Subcutaneous abdominal adipose tissue (tissue), 5 donors: ENCODE measurements around the gene GMIP.

Source experiments
- H3K27ac ChIP-seq: one replicate; pipeline ENCODE4 v1.7.0; 2013; ENCODE audit warnings: low read depth, mild to moderate bottlenecking, inconsistent platforms, low read length, moderate library complexity
- H3K27me3 ChIP-seq, 5 donors: one replicate each; pipeline ENCODE4 v1.7.0; 2013; ENCODE audit warnings: low read length in 5 of 5, inconsistent platforms in 1 of 5; ENCODE audit not compliant: control insufficient read depth in 5 of 5, insufficient read depth in 4 of 5
- H3K36me3 ChIP-seq, 5 donors: one replicate each; pipeline ENCODE4 v1.7.0; 2013; ENCODE audit warnings: low read length in 5 of 5; ENCODE audit not compliant: control insufficient read depth in 5 of 5, insufficient read depth in 5 of 5
- H3K4me1 ChIP-seq, 5 donors: one replicate each; pipeline ENCODE4 v1.7.0; 2013; ENCODE audit warnings: low read length in 5 of 5, mild to moderate bottlenecking in 3 of 5, moderate library complexity in 1 of 5; ENCODE audit not compliant: control insufficient read depth in 5 of 5, insufficient read depth in 5 of 5
- H3K4me3 ChIP-seq, 5 donors: one replicate each; pipeline ENCODE4 v1.7.0; 2013; ENCODE audit warnings: low read length in 5 of 5, low read depth in 1 of 5
- H3K9ac ChIP-seq, 5 donors: one replicate each; pipeline ENCODE4 v1.7.0; 2013; ENCODE audit warnings: low read length in 5 of 5, mild to moderate bottlenecking in 4 of 5, moderate library complexity in 3 of 5
- H3K9me3 ChIP-seq, 5 donors: one replicate each; pipeline ENCODE4 v1.7.0; 2013; ENCODE audit warnings: low read length in 5 of 5; ENCODE audit not compliant: control insufficient read depth in 5 of 5
- donor health status: healthy.
- donor health status: healthy.
- donor health status: healthy.
- donor health status: healthy.
- donor health status: healthy.

Gene GMIP

DNA sequence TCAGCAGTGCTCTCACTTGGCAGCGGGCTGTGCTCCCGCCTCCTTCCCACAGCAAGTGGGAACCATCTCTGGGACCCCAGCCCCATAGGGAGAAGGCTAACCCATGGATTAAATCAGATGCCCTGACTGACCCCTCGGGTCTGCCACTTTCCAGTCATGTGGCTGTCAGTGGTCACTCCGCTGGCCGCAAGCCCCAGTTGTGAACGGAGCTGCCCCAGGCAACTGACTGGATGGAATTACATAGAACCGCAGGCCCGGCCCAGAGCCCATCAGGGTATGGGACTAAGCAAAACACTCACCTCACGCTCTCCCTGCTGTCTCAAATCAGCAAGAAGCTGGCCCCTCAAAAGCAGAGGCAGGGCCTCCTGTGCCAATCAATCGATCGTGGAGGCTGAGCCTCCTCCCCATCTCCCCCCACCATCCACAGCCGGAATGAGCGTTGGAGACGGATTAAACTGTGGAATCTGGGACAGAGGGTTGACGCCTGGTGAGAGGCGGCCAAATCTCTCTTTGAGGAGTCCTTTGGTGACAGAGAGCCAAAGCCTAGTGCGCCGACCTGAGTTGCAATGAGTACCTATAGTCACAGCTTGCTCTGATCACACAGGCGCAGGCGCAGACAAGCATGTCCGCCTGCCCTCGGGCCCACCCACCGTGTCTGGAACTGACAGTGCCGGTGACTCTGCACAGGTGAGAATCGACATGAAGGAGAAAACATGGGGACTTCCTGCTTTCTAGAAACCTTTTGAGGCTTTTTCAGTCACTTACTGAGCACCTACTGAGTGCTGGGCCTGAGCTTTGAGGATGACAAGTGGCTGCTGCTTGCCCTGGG is 63.7 kb downstream of the GMIP start:
- H3K36me3 ChIP-seq: no peaks in the 10 kb centered on the region
- H3K9me3 ChIP-seq: no peaks in the 10 kb centered on the region
- H3K4me1 ChIP-seq: no peaks in the 10 kb centered on the region
- no peaks in the 10 kb centered on the region for H3K27me3 ChIP-seq
- no peak overlapping the region for H3K27ac ChIP-seq
- no peak overlapping the region for H3K9ac ChIP-seq
- no peak overlapping the region for H3K4me3 ChIP-seq
